GM12874 (cell line): ENCODE results near the gene STAT5A.

ENCODE experiments used
- TF ChIP-seq, protein P1 (sequence below): IDR thresholded peaks from 2 replicates; pipeline ENCODE4 v1.5.1; 2011; ENCODE audit warnings: low read depth, mild to moderate bottlenecking, control low read depth, low read length, moderate library complexity; ENCODE audit not compliant: insufficient read depth

STAT5A gene

GRCh38 chr17:42287977-42288802, at the start of gene STAT5A:
STAT5A (plus strand) TSS chr17:42288498; CDS start chr17:42289412, 914 bp downstream.
- TF ChIP-seq, protein P1, sequence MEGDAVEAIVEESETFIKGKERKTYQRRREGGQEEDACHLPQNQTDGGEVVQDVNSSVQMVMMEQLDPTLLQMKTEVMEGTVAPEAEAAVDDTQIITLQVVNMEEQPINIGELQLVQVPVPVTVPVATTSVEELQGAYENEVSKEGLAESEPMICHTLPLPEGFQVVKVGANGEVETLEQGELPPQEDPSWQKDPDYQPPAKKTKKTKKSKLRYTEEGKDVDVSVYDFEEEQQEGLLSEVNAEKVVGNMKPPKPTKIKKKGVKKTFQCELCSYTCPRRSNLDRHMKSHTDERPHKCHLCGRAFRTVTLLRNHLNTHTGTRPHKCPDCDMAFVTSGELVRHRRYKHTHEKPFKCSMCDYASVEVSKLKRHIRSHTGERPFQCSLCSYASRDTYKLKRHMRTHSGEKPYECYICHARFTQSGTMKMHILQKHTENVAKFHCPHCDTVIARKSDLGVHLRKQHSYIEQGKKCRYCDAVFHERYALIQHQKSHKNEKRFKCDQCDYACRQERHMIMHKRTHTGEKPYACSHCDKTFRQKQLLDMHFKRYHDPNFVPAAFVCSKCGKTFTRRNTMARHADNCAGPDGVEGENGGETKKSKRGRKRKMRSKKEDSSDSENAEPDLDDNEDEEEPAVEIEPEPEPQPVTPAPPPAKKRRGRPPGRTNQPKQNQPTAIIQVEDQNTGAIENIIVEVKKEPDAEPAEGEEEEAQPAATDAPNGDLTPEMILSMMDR: no peak

DNA sequence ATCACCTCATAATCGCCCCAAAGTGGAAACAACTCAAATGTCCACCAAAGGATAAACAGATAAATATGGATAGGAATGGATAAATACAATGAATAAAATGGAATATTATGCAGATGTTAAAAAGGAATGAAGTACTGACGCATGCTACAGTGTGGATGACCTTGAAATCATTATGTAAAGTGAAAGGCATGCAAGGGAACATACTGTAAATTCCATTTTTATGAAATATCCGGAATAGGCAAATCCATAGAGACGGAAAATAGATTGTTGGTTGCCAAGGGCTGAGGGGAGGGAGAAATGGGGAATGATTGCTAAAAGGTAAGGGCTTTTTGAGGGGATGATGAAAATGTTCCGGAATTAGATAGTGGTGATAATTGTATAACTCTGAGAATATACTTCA, 48.1 kb upstream of the STAT5A start:
- TF ChIP-seq, protein P1: no peak

GRCh38 chr17:42241871-42242270, 46.4 kb upstream of the STAT5A start:
- TF ChIP-seq, protein P1: no peak

DNA sequence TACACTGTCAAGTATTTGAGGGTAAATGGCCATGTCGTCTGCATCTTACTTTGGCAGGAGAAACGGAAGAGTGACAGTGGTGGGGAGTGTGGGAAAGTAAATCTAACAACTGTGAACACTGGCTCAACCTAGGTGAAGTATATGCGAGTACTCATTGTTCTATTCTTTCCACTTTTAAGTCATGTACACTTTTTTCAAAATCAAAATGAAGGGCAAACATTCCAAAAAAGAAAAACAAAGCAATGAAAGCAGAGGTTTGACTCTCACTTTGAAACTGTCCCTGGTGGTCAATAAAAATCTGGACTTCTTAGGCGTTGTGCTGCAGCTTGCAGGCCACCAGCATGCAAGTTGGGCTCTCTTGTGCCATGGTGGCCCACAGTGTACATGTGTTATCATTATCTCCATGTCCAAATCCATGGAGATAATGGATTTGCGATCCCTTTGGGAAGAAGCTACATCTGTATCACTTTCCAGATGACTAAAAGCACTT, 44.8 kb upstream of the STAT5A start:
- TF ChIP-seq, protein P1: no peak

GRCh38 chr17:42246515-42246914, 41.8 kb upstream of the STAT5A start:
- TF ChIP-seq, protein P1: no peak

- TF ChIP-seq, protein P1: no peak
These were observed 40.6 kb upstream of the STAT5A start for GRCh38 chr17:42247734-42248133.

DNA sequence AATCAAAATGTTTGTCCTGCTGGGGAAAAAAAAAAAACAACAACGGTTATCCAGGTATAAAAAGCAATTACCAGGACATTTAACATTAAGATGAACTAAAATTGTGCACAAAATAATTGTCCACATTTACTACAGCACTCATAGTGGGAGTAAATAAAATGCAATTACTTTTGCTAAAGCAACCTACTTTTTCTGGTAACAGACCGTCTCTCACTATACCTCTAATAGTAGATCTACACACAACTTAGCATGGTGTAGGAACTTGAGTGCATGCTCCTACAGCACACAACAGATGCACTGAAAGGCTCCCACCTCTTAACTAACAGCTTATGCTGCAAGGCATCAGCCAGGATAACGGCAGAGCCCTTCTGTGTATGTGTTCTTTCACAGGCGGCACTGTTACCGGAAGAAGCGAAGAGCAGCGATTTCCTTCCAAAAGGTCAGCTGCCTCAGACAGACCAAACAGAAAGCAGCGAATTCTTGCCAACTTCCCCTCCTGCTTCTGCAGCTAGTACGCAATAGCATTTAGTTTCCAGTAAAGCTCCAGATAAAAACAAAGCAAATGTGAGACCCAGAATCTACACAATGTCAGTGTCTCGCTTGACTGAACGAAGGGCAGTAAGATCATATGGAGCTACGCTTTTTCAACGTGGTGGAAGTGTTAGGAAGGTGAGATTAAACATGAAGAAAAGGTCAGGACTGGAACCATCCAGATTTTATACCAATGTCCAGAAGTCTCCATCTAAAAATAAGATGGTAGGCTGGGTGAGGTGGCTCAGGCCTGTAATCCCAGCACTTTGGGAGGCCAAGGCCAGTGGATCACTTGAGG, 39.7 kb upstream of the STAT5A start:
- TF ChIP-seq, protein P1: no peak
